HepG2 (cell line): ENCODE data around the gene SRBD1. TPM values are rescaled to one million over a fixed set of nuclear protein-coding genes. Genes with fewer than 3 reads are reported as not detected.

Experiments used
- ATAC-seq: fragments of 200-7000 bp; cut with Tn5 transposase; 3 replicates; pipeline ENCODE4 v1.9.1; 2020; ENCODE audit warnings: mild to moderate bottlenecking, moderate library complexity
- BruUV-seq: library from RNA; stranded (reverse); fragments of 400-500 nt; replicated peaks from 2 replicates; lab custom pipeline; 2021; lab: Mats Ljungman, UMichigan
- CTCF ChIA-PET: fragments of 300-600 bp; formaldehyde crosslinking; extraction: SDS; loops from one replicate; lab custom pipeline; 2021; ENCODE audit warnings: low total read pairs, inconsistent platforms, low intra/inter-chr PET ratio; lab: Yijun Ruan, JAX
- POLR2A ChIA-PET: fragments of 350-600 bp; sonication (Branson Sonifier 250); formaldehyde crosslinking; loops from one replicate; lab custom pipeline; 2020; ENCODE audit warnings: antibody characterized with exemption, inconsistent platforms; lab: Yijun Ruan, JAX
- DNase-seq: peaks from one replicate; pipeline ENCODE4 v3.0.0-alpha.2; 2015; ENCODE audit warnings: low spot score
- FAIRE-seq: peaks from 3 replicates; lab custom pipeline; 2011; peaks lifted over from hg19 to GRCh38; lab: Jason Lieb, UNC
- H2AFZ ChIP-seq: one replicate; pipeline ENCODE4 v1.6.1; 2011; ENCODE audit warnings: low read length, inconsistent platforms
- H3K27ac ChIP-seq: fragments of 300-600 bp; 3 replicates; pipeline ENCODE4 v1.8.0; 2011; ENCODE audit warnings: mixed run types, mild to moderate bottlenecking, mixed read lengths, low read length, inconsistent platforms; ENCODE audit not compliant: insufficient read depth; ENCODE audit errors: extremely low read length
- H3K27me3 ChIP-seq, 2 experiments: fragments of 200-600 bp in 1 of 2; 2 replicates in 1 of 2; 3 replicates in 1 of 2; pipeline versions ENCODE4 v1.6.0 to v1.8.0; 2011; ENCODE audit warnings: low read length in 2 of 2, mild to moderate bottlenecking in 2 of 2, moderate library complexity in 2 of 2, inconsistent platforms in 1 of 2; ENCODE audit not compliant: insufficient read depth in 2 of 2, control insufficient read depth in 1 of 2
- H3K36me3 ChIP-seq, 2 experiments: fragments of 200-600 bp in 1 of 2; replicated peaks in 1 of 2; 2 replicates in 1 of 2; 3 replicates in 1 of 2; pipeline versions ENCODE4 v1.5.1 to v1.8.0; 2011; ENCODE audit warnings: low read length in 2 of 2, inconsistent platforms in 1 of 2; ENCODE audit not compliant: insufficient read depth in 2 of 2, control insufficient read depth in 1 of 2
- H3K4me1 ChIP-seq: 2 replicates; pipeline ENCODE4 v1.5.1; 2012; ENCODE audit warnings: low read length, inconsistent platforms; ENCODE audit not compliant: insufficient read depth
- H3K4me2 ChIP-seq: 2 replicates; pipeline ENCODE4 v1.6.0; 2011; ENCODE audit warnings: low read depth, low read length, inconsistent platforms
- H3K4me3 ChIP-seq, 3 experiments: fragments of 200-600 bp in 1 of 3; sonication (generic), shearing (Covaris generic) in 1 of 3; replicated peaks in 1 of 3; 2 replicates each; pipeline ENCODE4 v1.5.1; 2011 to 2016; ENCODE audit warnings: low read length in 3 of 3, inconsistent platforms in 2 of 3, low read depth in 2 of 3, mild to moderate bottlenecking in 2 of 3, control low read depth in 1 of 3, mixed read lengths in 1 of 3; ENCODE audit not compliant: insufficient read depth in 1 of 3
- H3K79me2 ChIP-seq: one replicate; pipeline ENCODE4 v1.6.1; 2011; ENCODE audit warnings: low read length, inconsistent platforms; ENCODE audit not compliant: insufficient read depth
- H3K9ac ChIP-seq: 2 replicates; pipeline ENCODE4 v1.6.0; 2011; ENCODE audit warnings: mild to moderate bottlenecking, low read depth, low read length, inconsistent platforms; ENCODE audit not compliant: insufficient read depth
- H3K9me3 ChIP-seq: 2 replicates; pipeline ENCODE4 v1.5.1; 2012; ENCODE audit warnings: mild to moderate bottlenecking, low read length
- H4K20me1 ChIP-seq: 2 replicates; pipeline ENCODE4 v1.6.0; 2011; ENCODE audit warnings: inconsistent platforms, mild to moderate bottlenecking, low read length, moderate library complexity; ENCODE audit not compliant: insufficient read depth
- BCL6 ChIP-seq: IDR thresholded peaks from 2 replicates; pipeline ENCODE4 v1.6.1; 2016; ENCODE audit warnings: missing genetic modification reagents, missing compliant biosample characterization
- DMAP1 ChIP-seq: IDR thresholded peaks from 2 replicates; pipeline ENCODE4 v1.6.1; 2016
- EED ChIP-seq: sonication (generic); formaldehyde crosslinking; IDR thresholded peaks from 2 replicates; pipeline ENCODE4 v1.5.0; 2020; ENCODE audit warnings: mild to moderate bottlenecking, missing genetic modification reagents
- ETS1 ChIP-seq: sonication (generic); formaldehyde crosslinking; IDR thresholded peaks from 2 replicates; pipeline ENCODE4 v1.4.0; 2020; ENCODE audit warnings: missing genetic modification reagents
- HHEX ChIP-seq: IDR thresholded peaks from 2 replicates; pipeline ENCODE4 v1.6.1; 2016; ENCODE audit warnings: control low read depth
- KLF16 ChIP-seq, 2 experiments: sonication (generic) in 1 of 2; formaldehyde crosslinking in 1 of 2; IDR thresholded peaks; 2 replicates each; pipeline versions ENCODE4 v1.6.1 to v1.8.0; 2016 to 2023; ENCODE audit warnings: missing genetic modification reagents in 2 of 2, missing compliant biosample characterization in 1 of 2
- MBD4 ChIP-seq: IDR thresholded peaks from 2 replicates; pipeline ENCODE4 v1.6.1; 2012; ENCODE audit warnings: low read length, inconsistent platforms, borderline replicate concordance
- PRMT3 ChIP-seq: sonication (generic); formaldehyde crosslinking; IDR thresholded peaks from 2 replicates; pipeline ENCODE4 v1.8.1; 2022; ENCODE audit warnings: low read depth, mild to moderate bottlenecking, moderate library complexity, missing genetic modification reagents, borderline replicate concordance
- SP140L ChIP-seq: sonication (generic); formaldehyde crosslinking; IDR thresholded peaks from 2 replicates; pipeline ENCODE4 v1.4.0; 2020; ENCODE audit warnings: missing genetic modification reagents, borderline replicate concordance
- ZBTB42 ChIP-seq: sonication (generic); formaldehyde crosslinking; IDR thresholded peaks from 2 replicates; pipeline ENCODE4 v1.5.0; 2020; ENCODE audit warnings: mild to moderate bottlenecking, missing genetic modification reagents
- ZNF747 ChIP-seq: sonication (generic); formaldehyde crosslinking; IDR thresholded peaks from 2 replicates; pipeline ENCODE4 v1.8.1; 2023; ENCODE audit warnings: missing genetic modification reagents, mild to moderate bottlenecking, borderline replicate concordance
- ZXDC ChIP-seq: sonication (generic); formaldehyde crosslinking; IDR thresholded peaks from 2 replicates; pipeline ENCODE4 v1.5.0; 2020; ENCODE audit warnings: mild to moderate bottlenecking, missing genetic modification reagents
- WGBS: methylation state at CpG from one replicate; pipeline ENCODE4 v1.1.6; 2017; ENCODE audit warnings: low lambda C conversion rate; 5-methylcytosine and 5-hydroxymethylcytosine counted together
- in situ Hi-C: cut with HindIII; loops from 2 replicates; pipeline ENCODE4 v1.10.0; 2017; ENCODE audit warnings: low pct_unique_long_range_greater_than_20kb; ENCODE audit not compliant: extremely low pct_ligation_motif_present
- intact Hi-C: fragments of 100-400 bp; cut with micrococcal nuclease; formaldehyde crosslinking; loops from one replicate; pipeline ENCODE4 v1.10.0; 2022; ENCODE audit not compliant: unreplicated experiment
- polyA plus RNA-seq, 8 experiments: library from polyadenylated mRNA; depleted of rRNA in 3 of 8; stranded (reverse) in 7 of 8; unstranded in 1 of 8; fragments of >200 nt; fragmentation: Illumina TruSeq in 4 of 8; extraction: Trizol in 4 of 8; gene quantifications; 2 replicates each; pipeline versions ENCODE4 v1.2.1 to v1.2.3, GENCODE V29; 2011 to 2016; ENCODE audit warnings: low read depth in 4 of 8, missing spikeins in 1 of 8, mixed read lengths in 1 of 8; ENCODE audit not compliant: insufficient read depth in 1 of 8
- total RNA-seq, 5 experiments: library from RNA; depleted of rRNA; stranded (reverse); fragments of >200 nt; fragmentation: Illumina TruSeq; extraction: Trizol; gene quantifications; 2 replicates each; pipeline ENCODE4 v1.2.3, GENCODE V29; 2016; ENCODE audit warnings: low read depth in 1 of 5
- TF ChIP-seq, protein P1 (sequence below): sonication (generic); formaldehyde crosslinking; IDR thresholded peaks from 2 replicates; pipeline ENCODE4 v1.8.0; 2022; ENCODE audit warnings: mild to moderate bottlenecking, missing genetic modification reagents
- TF ChIP-seq, protein P2 (sequence below): sonication (generic); formaldehyde crosslinking; IDR thresholded peaks from 2 replicates; pipeline ENCODE4 v1.5.0; 2020; ENCODE audit warnings: missing genetic modification reagents

SRBD1 gene
- total and polyA plus RNA-seq, 2 of the 13 experiments (the other 11 are each of a cell fraction or from before 2014, with no cell fraction given) = 3.2 to 23.9 TPM

DNA sequence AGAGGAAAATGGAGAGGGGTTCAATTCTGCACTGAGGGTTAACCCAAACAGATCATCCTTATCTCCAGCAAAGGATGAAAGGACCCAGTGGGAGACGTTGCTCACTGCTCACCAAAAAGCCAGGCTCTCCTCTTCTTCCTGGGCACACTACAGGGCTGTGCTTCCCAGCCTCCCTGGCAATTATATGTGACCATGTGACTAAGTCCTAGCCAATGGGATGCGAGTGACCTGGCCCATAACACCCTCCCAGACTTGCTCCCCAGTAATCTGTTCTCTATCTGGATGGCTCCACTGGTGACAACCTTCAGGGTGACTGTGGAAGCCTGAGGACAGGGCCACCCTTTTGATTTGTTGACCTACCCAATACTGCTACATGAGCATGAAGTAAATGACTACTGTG lies 29.5 kb upstream of the SRBD1 start:
- H3K36me3 ChIP-seq = no peaks in the 10 kb centered on the region
- H3K27me3 ChIP-seq = peaks cover 7 to 59% of the 10 kb centered on the region in 2 experiments; a peak in 4 of 5 replicates
- intact Hi-C loops = no loop called here
- peaks cover 15% of the 10 kb centered on the region for H3K4me1 ChIP-seq
- H3K4me2 ChIP-seq = no peak overlapping the region
- FAIRE-seq = no peak
- no peak overlapping the region for H3K9ac ChIP-seq
- no peak for ATAC-seq
- no peak for DNase-seq
- H3K9me3 ChIP-seq = no peaks in the 10 kb centered on the region
- no TSS peak for BruUV-seq
- ChIA-PET CTCF (no interaction called here), POLR2A (no interaction called here)
- WGBS = 29% methylated on average over 2 of the region's 2 CpGs
- no peaks in the 10 kb centered on the region for H3K79me2 ChIP-seq
- H2AFZ ChIP-seq = no peak overlapping the region
- no peak overlapping the region for H3K27ac ChIP-seq
- H4K20me1 ChIP-seq = no peaks in the 10 kb centered on the region
- no peak overlapping the region for H3K4me3 ChIP-seq
- in situ Hi-C loops = no loop called here
- TF ChIP-seq EED (CRISPR knock-in tag) = no peak
- no peak for TF ChIP-seq ZBTB42
- no peak for TF ChIP-seq SP140L (CRISPR knock-in tag)
- no peak for TF ChIP-seq ZXDC
- no peak for TF ChIP-seq PRMT3
- TF ChIP-seq, protein P1, sequence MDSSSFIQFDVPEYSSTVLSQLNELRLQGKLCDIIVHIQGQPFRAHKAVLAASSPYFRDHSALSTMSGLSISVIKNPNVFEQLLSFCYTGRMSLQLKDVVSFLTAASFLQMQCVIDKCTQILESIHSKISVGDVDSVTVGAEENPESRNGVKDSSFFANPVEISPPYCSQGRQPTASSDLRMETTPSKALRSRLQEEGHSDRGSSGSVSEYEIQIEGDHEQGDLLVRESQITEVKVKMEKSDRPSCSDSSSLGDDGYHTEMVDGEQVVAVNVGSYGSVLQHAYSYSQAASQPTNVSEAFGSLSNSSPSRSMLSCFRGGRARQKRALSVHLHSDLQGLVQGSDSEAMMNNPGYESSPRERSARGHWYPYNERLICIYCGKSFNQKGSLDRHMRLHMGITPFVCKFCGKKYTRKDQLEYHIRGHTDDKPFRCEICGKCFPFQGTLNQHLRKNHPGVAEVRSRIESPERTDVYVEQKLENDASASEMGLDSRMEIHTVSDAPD (CRISPR knock-in tag) = no peak
- no peak for TF ChIP-seq ETS1 (CRISPR knock-in tag)
- no peak for TF ChIP-seq HHEX (CRISPR knock-in tag)
- TF ChIP-seq, protein P2, sequence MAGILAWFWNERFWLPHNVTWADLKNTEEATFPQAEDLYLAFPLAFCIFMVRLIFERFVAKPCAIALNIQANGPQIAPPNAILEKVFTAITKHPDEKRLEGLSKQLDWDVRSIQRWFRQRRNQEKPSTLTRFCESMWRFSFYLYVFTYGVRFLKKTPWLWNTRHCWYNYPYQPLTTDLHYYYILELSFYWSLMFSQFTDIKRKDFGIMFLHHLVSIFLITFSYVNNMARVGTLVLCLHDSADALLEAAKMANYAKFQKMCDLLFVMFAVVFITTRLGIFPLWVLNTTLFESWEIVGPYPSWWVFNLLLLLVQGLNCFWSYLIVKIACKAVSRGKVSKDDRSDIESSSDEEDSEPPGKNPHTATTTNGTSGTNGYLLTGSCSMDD (CRISPR knock-in tag) = no peak
- TF ChIP-seq MBD4 = no peak
- no peak for TF ChIP-seq ZNF747 (CRISPR knock-in tag)
- no peak for TF ChIP-seq DMAP1 (CRISPR knock-in tag)
- TF ChIP-seq KLF16 (CRISPR knock-in tag; IDR thresholded peaks at IDR 0.05) = no peak
- no peak for TF ChIP-seq BCL6 (CRISPR knock-in tag)
